GM18502 (cell line): ENCODE data around the gene RERE.

Source experiments
- ATAC-seq: cut with Tn5 transposase; IDR thresholded peaks from one replicate; pipeline ENCODE4 v1.9.1; 2021; ENCODE audit warnings: mild to moderate bottlenecking; ENCODE audit not compliant: unreplicated experiment, poor library complexity

The RERE gene

GRCh38 chr1:8423692-8424538, 393.5 kb downstream of the RERE start:
- peak; percentile 26 for ATAC-seq

- peak; percentile 3 for ATAC-seq
These were observed 394.2 kb downstream of the RERE start for GRCh38 chr1:8423269-8423691.

- no peak for ATAC-seq
These were observed 394.8 kb downstream of the RERE start for GRCh38 chr1:8422510-8423268.

- ATAC-seq: no peak
These were observed 395.7 kb downstream of the RERE start for GRCh38 chr1:8421721-8422120.

GRCh38 chr1:8420318-8420717, 397.1 kb downstream of the RERE start:
- ATAC-seq: no peak

GRCh38 chr1:8419861-8420260, 397.6 kb downstream of the RERE start:
- ATAC-seq: no peak

GRCh38 chr1:8419172-8419571, 398.3 kb downstream of the RERE start:
- no peak for ATAC-seq

- no peak for ATAC-seq
These were observed 399.1 kb downstream of the RERE start for GRCh38 chr1:8418301-8418700.

- ATAC-seq: no peak
These were observed 399.8 kb downstream of the RERE start for GRCh38 chr1:8417625-8418024.

- ATAC-seq: no peak
These were observed 400.6 kb downstream of the RERE start for GRCh38 chr1:8416881-8417280.

- ATAC-seq: no peak
These were observed 401.7 kb downstream of the RERE start for GRCh38 chr1:8415526-8416278.

GRCh38 chr1:8412183-8412831, 405.1 kb downstream of the RERE start:
- no peak for ATAC-seq

GRCh38 chr1:8411803-8412182, 405.6 kb downstream of the RERE start:
- no peak for ATAC-seq

GRCh38 chr1:8410791-8411190, 406.6 kb downstream of the RERE start:
- no peak for ATAC-seq

GRCh38 chr1:8409606-8410005, 407.8 kb downstream of the RERE start:
- ATAC-seq: no peak

- ATAC-seq: no peak
These were observed 408.3 kb downstream of the RERE start for GRCh38 chr1:8409106-8409505.

- no peak for ATAC-seq
These were observed 409.1 kb downstream of the RERE start for GRCh38 chr1:8408151-8408839.

GRCh38 chr1:8407652-8408051, 409.8 kb downstream of the RERE start:
- no peak for ATAC-seq

GRCh38 chr1:8406960-8407359, 410.5 kb downstream of the RERE start:
- no peak for ATAC-seq

GRCh38 chr1:8406011-8406410, 411.4 kb downstream of the RERE start:
- no peak for ATAC-seq
